ENCODE data around the gene GGT6.
"Not testable (repeated sequence)": the region's sequence is repeated elsewhere in the genome, so short reads cannot be mapped to it uniquely, and the experiment has no call there.

Gene GGT6

GRCh38 chr17:4590981-4591453, 30.6 kb upstream of the GGT6 start:
- DNase-seq (ENCODE audit: low spot score): no peak
- TF ChIP-seq CTCF (IDR thresholded peaks at IDR 0.05; ENCODE audit: extremely low read depth, missing control alignments): no peak

- not testable (repeated sequence) for DNase-seq (ENCODE audit: low spot score)
Observed at GRCh38 chr17:4590042-4590441, 29.7 kb upstream of the GGT6 start.

GRCh38 chr17:4588898-4589625, 28.7 kb upstream of the GGT6 start:
- TF ChIP-seq CTCF (IDR thresholded peaks at IDR 0.05; ENCODE audit: extremely low read depth, missing control alignments): no peak
- DNase-seq (ENCODE audit: low spot score): no peak

GRCh38 chr17:4588391-4588790, 28.0 kb upstream of the GGT6 start:
- no peak for TF ChIP-seq CTCF (IDR thresholded peaks at IDR 0.05; ENCODE audit: extremely low read depth, missing control alignments)
- no peak for DNase-seq (ENCODE audit: low spot score)

- no peak for TF ChIP-seq CTCF (IDR thresholded peaks at IDR 0.05; ENCODE audit: extremely low read depth, missing control alignments)
- DNase-seq (ENCODE audit: low spot score): no peak
Observed at GRCh38 chr17:4587803-4588202, 27.4 kb upstream of the GGT6 start.

GRCh38 chr17:4587195-4587594, 26.8 kb upstream of the GGT6 start:
- no peak for TF ChIP-seq CTCF (IDR thresholded peaks at IDR 0.05; ENCODE audit: extremely low read depth, missing control alignments)
- DNase-seq (ENCODE audit: low spot score): no peak

GRCh38 chr17:4586043-4586442, 25.7 kb upstream of the GGT6 start:
- no peak for DNase-seq (ENCODE audit: low spot score)
- no peak for TF ChIP-seq CTCF (IDR thresholded peaks at IDR 0.05; ENCODE audit: extremely low read depth, missing control alignments)

GRCh38 chr17:4585638-4585994, 25.2 kb upstream of the GGT6 start:
- no peak for TF ChIP-seq CTCF (IDR thresholded peaks at IDR 0.05; ENCODE audit: extremely low read depth, missing control alignments)

More at GRCh38 chr17:4585638-4585994, 25.2 kb upstream of the GGT6 start:
- DNase-seq (ENCODE audit: low spot score): no peak

Data from GM20000 (cell line).